Measurements from ENCODE around the gene SQSTM1.

The SQSTM1 gene

DNA sequence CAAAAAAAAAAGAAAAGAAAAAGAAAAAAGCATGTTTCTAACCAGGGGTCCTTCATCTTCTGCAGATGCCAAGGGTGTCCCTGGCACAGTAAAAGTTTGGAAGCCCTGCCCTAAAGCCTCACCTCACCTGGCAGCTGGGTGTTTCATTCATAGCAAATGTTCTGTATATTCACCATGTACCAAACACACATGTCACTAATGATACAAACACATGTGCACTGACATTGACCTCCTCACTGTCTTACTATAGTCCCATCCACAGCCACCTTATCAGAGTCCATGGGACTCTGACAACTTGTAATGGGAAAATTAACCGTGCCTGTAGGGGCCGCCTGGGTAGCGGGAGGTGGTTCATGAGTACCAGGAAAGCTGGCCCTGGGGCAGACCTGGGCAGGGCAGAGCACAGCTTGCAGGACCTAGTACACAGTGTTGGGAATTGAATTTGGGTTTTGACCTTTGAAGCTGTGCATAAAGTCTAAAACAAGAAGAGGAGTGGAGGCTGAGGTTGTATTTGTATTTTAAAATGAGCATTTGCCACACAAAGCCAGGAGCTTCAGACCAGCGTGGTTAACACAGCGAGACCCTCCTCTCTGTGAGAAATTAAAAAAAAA lies 7.6 kb upstream of the SQSTM1 start:
- Histone ChIP-seq H3K27ac (no peak overlapping the region), H3K4me3 (ENCODE audit: low read depth, low read length) (no peak overlapping the region), H2AFZ (no peak overlapping the region), H3K4me2 (ENCODE audit: low read length) (no peak overlapping the region), H3K36me3 (ENCODE audit: control insufficient read depth, insufficient read depth, low read length) (no peaks in the 10 kb centered on the region), H3K4me1 (no peaks in the 10 kb centered on the region), H3K79me2 (no peaks in the 10 kb centered on the region), H3K27me3 (ENCODE audit: control insufficient read depth, insufficient read depth, low read length) (no peaks in the 10 kb centered on the region), H3K9ac (no peak overlapping the region), H3K9me3 (ENCODE audit: control insufficient read depth, low read length) (no peaks in the 10 kb centered on the region)
- TF ChIP-seq, protein P1, sequence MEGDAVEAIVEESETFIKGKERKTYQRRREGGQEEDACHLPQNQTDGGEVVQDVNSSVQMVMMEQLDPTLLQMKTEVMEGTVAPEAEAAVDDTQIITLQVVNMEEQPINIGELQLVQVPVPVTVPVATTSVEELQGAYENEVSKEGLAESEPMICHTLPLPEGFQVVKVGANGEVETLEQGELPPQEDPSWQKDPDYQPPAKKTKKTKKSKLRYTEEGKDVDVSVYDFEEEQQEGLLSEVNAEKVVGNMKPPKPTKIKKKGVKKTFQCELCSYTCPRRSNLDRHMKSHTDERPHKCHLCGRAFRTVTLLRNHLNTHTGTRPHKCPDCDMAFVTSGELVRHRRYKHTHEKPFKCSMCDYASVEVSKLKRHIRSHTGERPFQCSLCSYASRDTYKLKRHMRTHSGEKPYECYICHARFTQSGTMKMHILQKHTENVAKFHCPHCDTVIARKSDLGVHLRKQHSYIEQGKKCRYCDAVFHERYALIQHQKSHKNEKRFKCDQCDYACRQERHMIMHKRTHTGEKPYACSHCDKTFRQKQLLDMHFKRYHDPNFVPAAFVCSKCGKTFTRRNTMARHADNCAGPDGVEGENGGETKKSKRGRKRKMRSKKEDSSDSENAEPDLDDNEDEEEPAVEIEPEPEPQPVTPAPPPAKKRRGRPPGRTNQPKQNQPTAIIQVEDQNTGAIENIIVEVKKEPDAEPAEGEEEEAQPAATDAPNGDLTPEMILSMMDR (IDR thresholded peaks at IDR 0.05): no peak

- Histone ChIP-seq H3K9me3 (ENCODE audit: control insufficient read depth, low read length) (no peaks in the 10 kb centered on the region), H3K9ac (no peak overlapping the region), H3K4me3 (ENCODE audit: low read depth, low read length) (no peak overlapping the region), H3K27ac (no peak overlapping the region), H3K36me3 (ENCODE audit: control insufficient read depth, insufficient read depth, low read length) (no peaks in the 10 kb centered on the region), H3K27me3 (ENCODE audit: control insufficient read depth, insufficient read depth, low read length) (no peaks in the 10 kb centered on the region), H2AFZ (no peak overlapping the region), H3K4me1 (peaks cover 6% of the 10 kb centered on the region), H3K79me2 (no peaks in the 10 kb centered on the region), H3K4me2 (ENCODE audit: low read length) (no peak overlapping the region)
- TF ChIP-seq, protein P1 (IDR thresholded peaks at IDR 0.05): no peak
Measured at GRCh38 chr5:179814090-179814489, 6.6 kb upstream of the SQSTM1 start.

DNA sequence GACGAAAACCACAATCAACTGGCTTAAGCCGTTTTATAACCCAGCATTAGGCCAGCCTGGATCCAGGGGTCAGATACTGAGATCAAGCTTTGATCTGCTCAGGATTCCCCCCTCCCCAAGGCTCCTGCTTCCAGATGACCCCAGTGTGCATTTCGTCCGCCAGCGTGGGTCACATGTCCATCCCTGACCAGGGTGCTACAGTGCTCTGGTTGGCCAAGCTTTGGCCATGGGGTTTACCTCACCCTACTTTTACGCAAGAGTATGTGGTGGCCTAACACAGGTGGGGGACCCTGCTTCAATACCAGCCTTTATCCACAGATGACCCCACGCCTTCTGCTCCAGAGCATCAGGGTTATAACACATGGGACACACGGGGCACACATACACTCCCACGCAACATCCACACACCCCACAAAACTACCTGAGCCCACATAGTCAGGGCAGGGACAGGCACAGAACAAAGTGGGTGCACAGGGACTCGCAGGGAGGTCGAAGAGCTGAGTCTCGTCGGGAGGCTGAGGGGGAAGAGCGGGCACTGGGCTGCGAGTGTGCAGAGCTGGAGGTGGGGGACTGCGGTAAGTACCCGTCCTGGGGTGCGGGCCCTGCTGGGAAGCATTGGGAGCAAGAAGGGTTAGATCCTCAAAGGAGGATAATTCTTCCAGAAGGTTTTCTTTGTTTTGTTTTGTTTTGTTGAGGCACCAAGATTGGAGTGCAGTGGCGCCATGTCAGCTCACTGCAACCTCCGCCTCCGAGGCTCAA lies 5.0 kb upstream of the SQSTM1 start:
- Histone ChIP-seq H3K27me3 (ENCODE audit: control insufficient read depth, insufficient read depth, low read length) (no peaks in the 10 kb centered on the region), H3K4me2 (ENCODE audit: low read length) (no peak overlapping the region), H3K4me3 (ENCODE audit: low read depth, low read length) (no peak overlapping the region), H3K36me3 (ENCODE audit: control insufficient read depth, insufficient read depth, low read length) (no peaks in the 10 kb centered on the region), H3K9me3 (ENCODE audit: control insufficient read depth, low read length) (no peaks in the 10 kb centered on the region), H3K4me1 (peaks cover 19% of the 10 kb centered on the region), H2AFZ (no peak overlapping the region), H3K79me2 (peaks cover 4% of the 10 kb centered on the region), H3K9ac (no peak overlapping the region), H3K27ac (no peak overlapping the region)
- TF ChIP-seq, protein P1 (IDR thresholded peaks at IDR 0.05): no peak

DNA sequence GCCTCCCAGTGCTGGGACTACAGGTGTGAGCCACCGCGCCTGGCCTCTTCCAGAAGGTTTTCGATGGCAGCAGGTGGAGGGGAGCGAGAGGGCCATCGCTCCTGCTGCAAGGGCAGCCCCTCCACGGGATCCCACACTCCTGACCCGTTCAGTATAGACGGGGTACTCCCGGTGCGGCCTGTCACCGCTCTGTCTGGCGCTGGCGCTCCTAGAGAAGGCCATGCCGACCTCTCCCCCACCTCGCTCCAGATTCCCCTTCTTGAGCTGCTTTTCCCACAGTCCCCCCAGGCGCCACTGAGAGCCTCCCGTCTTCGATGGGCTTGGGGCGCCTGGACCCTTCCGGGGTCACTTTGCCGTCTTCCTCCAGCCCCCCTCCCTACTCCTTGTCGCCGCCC lies 4.3 kb upstream of the SQSTM1 start:
- Histone ChIP-seq H3K9ac (no peak overlapping the region), H3K27ac (no peak overlapping the region), H3K79me2 (peaks cover 4% of the 10 kb centered on the region), H3K4me1 (peaks cover 19% of the 10 kb centered on the region), H3K36me3 (ENCODE audit: control insufficient read depth, insufficient read depth, low read length) (no peaks in the 10 kb centered on the region), H3K4me2 (ENCODE audit: low read length) (no peak overlapping the region), H3K4me3 (ENCODE audit: low read depth, low read length) (no peak overlapping the region), H3K9me3 (ENCODE audit: control insufficient read depth, low read length) (no peaks in the 10 kb centered on the region), H2AFZ (peak overlapping the region; percentile 76), H3K27me3 (ENCODE audit: control insufficient read depth, insufficient read depth, low read length) (no peaks in the 10 kb centered on the region)
- TF ChIP-seq, protein P1 (IDR thresholded peaks at IDR 0.05): no peak

Measured in parathyroid adenoma (tissue), 2 donors.